Measurements from ENCODE around the gene CTNNA1. TPM values are rescaled to one million over a fixed set of nuclear protein-coding genes. Genes with fewer than 3 reads are reported as not detected.

CTNNA1 gene
- polyA plus RNA-seq, 1 donor (not counting 4 experiments of a cell fraction or from before 2014, with no cell fraction given) = 119 TPM

DNA sequence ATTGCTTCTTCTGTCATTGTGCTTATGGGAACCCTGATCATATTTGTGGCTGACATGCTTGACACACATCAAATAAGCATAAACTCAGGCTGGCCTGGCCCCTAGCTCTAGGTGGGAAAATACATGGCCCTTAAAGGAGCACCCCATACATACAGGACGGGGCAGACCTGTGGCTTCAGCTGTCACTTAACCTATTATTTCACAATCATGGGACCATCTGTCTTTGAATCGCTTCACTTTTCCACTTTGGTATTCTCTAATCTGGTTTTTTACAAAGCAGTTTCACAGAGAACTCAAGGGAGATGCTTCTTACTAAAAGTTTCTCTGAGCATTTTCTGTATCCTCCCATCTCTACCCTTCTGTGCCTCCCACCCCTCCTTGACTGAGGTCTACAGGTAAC, 156.5 kb downstream of the CTNNA1 start:
- FAIRE-seq (no peak), DNase-seq (ENCODE audit: low read depth, low spot score) (no peak)
- peaks cover 17 to 24% of the 10 kb centered on the region in 2 experiments for H3K36me3 ChIP-seq (ENCODE audit: control insufficient read depth in 2 of 2, extremely low read depth in 1 of 2, insufficient read depth in 2 of 2, low read length in 2 of 2)
- peaks cover 10% of the 10 kb centered on the region for H3K9me1 ChIP-seq (ENCODE audit: control insufficient read depth, extremely low read depth, insufficient read depth, low read length)
- H3K27me3 ChIP-seq (ENCODE audit: control insufficient read depth, extremely low read depth, insufficient read depth, low read length) = no peaks in the 10 kb centered on the region
- no peak overlapping the region for H3K27ac ChIP-seq (ENCODE audit: control insufficient read depth, insufficient read depth, low read length)
- H3K9ac ChIP-seq (ENCODE audit: control insufficient read depth, extremely low read depth, insufficient read depth, low read length) = no peak overlapping the region
- peaks cover 2% of the 10 kb centered on the region for H3K79me2 ChIP-seq (ENCODE audit: control insufficient read depth, insufficient read depth, low read length)
- H3K4me3 ChIP-seq (ENCODE audit: control insufficient read depth in 2 of 3, extremely low read depth in 1 of 3, insufficient read depth in 2 of 3, low read depth in 1 of 3, low read length in 3 of 3) = no peak overlapping the region
- dilution Hi-C loops (cut with MboI; ENCODE audit: extremely low pct_ligation_motif_present, low sequenced_read_pairs) = no loop called here
- TF ChIP-seq, protein P1, sequence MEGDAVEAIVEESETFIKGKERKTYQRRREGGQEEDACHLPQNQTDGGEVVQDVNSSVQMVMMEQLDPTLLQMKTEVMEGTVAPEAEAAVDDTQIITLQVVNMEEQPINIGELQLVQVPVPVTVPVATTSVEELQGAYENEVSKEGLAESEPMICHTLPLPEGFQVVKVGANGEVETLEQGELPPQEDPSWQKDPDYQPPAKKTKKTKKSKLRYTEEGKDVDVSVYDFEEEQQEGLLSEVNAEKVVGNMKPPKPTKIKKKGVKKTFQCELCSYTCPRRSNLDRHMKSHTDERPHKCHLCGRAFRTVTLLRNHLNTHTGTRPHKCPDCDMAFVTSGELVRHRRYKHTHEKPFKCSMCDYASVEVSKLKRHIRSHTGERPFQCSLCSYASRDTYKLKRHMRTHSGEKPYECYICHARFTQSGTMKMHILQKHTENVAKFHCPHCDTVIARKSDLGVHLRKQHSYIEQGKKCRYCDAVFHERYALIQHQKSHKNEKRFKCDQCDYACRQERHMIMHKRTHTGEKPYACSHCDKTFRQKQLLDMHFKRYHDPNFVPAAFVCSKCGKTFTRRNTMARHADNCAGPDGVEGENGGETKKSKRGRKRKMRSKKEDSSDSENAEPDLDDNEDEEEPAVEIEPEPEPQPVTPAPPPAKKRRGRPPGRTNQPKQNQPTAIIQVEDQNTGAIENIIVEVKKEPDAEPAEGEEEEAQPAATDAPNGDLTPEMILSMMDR (optimal IDR thresholded peaks at IDR 0.05 in 1 of 3, IDR thresholded peaks at IDR 0.05 in 1 of 3, conservative IDR thresholded peaks at IDR 0.05 in 1 of 3; ENCODE audit: extremely low read depth in 1 of 3, insufficient read depth in 2 of 3, low read length in 3 of 3) = no peak
- TF ChIP-seq EZH2 (IDR thresholded peaks at IDR 0.05; ENCODE audit: low read length) = no peak
- no peak overlapping the region for H2AFZ ChIP-seq (ENCODE audit: control insufficient read depth, low read length)
- H3K9me3 ChIP-seq (ENCODE audit: control insufficient read depth, low read depth, low read length) = no peaks in the 10 kb centered on the region
- no peaks in the 10 kb centered on the region for H4K20me1 ChIP-seq (ENCODE audit: control insufficient read depth, extremely low read depth, insufficient read depth, low read length)
- H3K4me2 ChIP-seq (ENCODE audit: control insufficient read depth, extremely low read depth, insufficient read depth, low read depth, low read length) = no peak overlapping the region
- H3K4me1 ChIP-seq (ENCODE audit: control insufficient read depth, extremely low read depth, insufficient read depth, low read length) = peaks cover 7% of the 10 kb centered on the region

DNA sequence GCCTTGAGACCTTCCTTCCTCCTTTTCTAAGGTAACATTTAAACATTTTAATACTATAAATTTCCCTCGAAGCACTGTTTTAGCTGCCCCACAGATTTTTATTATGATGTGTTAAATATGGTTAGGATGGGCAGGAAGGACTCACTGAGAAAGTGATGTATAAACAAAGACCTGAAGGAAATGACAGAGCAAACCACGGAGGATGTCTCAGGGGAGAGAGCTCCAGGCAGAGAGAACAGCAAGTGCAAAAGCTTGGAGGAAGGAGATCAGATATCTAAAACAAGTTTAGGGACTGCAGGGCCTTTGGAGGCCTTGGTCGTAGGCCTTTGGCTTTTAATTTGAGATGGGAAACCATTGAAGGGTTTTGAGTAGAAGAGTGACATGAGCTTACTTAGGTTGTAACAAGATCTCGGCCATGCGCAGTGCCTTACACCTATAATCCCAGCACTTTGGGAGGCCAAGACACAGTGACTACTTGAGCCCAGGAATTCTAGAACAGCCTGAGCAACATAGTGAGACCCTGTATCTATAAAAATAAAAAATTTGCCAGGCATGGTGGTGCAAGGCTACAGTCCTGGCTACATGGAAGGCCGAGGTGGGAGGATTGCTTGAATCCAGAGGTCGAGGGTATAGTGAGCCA, 157.4 kb downstream of the CTNNA1 start:
- peaks cover 2% of the 10 kb centered on the region for H3K79me2 ChIP-seq (ENCODE audit: control insufficient read depth, insufficient read depth, low read length)
- H4K20me1 ChIP-seq (ENCODE audit: control insufficient read depth, extremely low read depth, insufficient read depth, low read length) = no peaks in the 10 kb centered on the region
- no peaks in the 10 kb centered on the region for H3K9me3 ChIP-seq (ENCODE audit: control insufficient read depth, low read depth, low read length)
- H3K9ac ChIP-seq (ENCODE audit: control insufficient read depth, extremely low read depth, insufficient read depth, low read length) = no peak overlapping the region
- H3K4me3 ChIP-seq (ENCODE audit: control insufficient read depth in 2 of 3, extremely low read depth in 1 of 3, insufficient read depth in 2 of 3, low read depth in 1 of 3, low read length in 3 of 3) = no peak overlapping the region
- TF ChIP-seq, protein P1 (optimal IDR thresholded peaks at IDR 0.05 in 1 of 3, IDR thresholded peaks at IDR 0.05 in 1 of 3, conservative IDR thresholded peaks at IDR 0.05 in 1 of 3; ENCODE audit: extremely low read depth in 1 of 3, insufficient read depth in 2 of 3, low read length in 3 of 3) = no peak
- no peak for TF ChIP-seq EZH2 (IDR thresholded peaks at IDR 0.05; ENCODE audit: low read length)
- H3K9me1 ChIP-seq (ENCODE audit: control insufficient read depth, extremely low read depth, insufficient read depth, low read length) = peaks cover 6% of the 10 kb centered on the region
- dilution Hi-C loops (cut with MboI; ENCODE audit: extremely low pct_ligation_motif_present, low sequenced_read_pairs) = no loop called here
- no peak overlapping the region for H2AFZ ChIP-seq (ENCODE audit: control insufficient read depth, low read length)
- H3K27me3 ChIP-seq (ENCODE audit: control insufficient read depth, extremely low read depth, insufficient read depth, low read length) = no peaks in the 10 kb centered on the region
- H3K4me1 ChIP-seq (ENCODE audit: control insufficient read depth, extremely low read depth, insufficient read depth, low read length) = peaks cover 2% of the 10 kb centered on the region
- peaks cover 17 to 21% of the 10 kb centered on the region in 2 experiments for H3K36me3 ChIP-seq (ENCODE audit: control insufficient read depth in 2 of 2, extremely low read depth in 1 of 2, insufficient read depth in 2 of 2, low read length in 2 of 2)
- no peak for DNase-seq (ENCODE audit: low read depth, low spot score)
- H3K4me2 ChIP-seq (ENCODE audit: control insufficient read depth, extremely low read depth, insufficient read depth, low read depth, low read length) = no peak overlapping the region
- H3K27ac ChIP-seq (ENCODE audit: control insufficient read depth, insufficient read depth, low read length) = no peak overlapping the region
- no peak for FAIRE-seq

All from keratinocyte (primary cell).